ENCODE measurements around the gene ARHGAP10. TPM values are rescaled to one million over a fixed set of nuclear protein-coding genes. Genes with fewer than 3 reads are reported as not detected.

ARHGAP10 gene
- total and polyA plus RNA-seq, 3 donors from 2014 or later: 17.4 to 108 (median 83.5) TPM

GRCh38 chr4:147725673-147726072 is 6.2 kb upstream of the ARHGAP10 start:
- Histone ChIP-seq H3K36me3 (ENCODE audit: low read depth, missing control alignments) (no peaks in the 10 kb centered on the region), H3K9me3 (no peaks in the 10 kb centered on the region), H3K27ac (no peak overlapping the region), H3K4me1 (peaks cover 6% of the 10 kb centered on the region), H3K4me3 (no peak overlapping the region), H3K27me3 (no peaks in the 10 kb centered on the region)
- 91 to 98% methylated on average over 4 of the region's 4 CpGs for WGBS, 2 donors
- intact Hi-C loops (cut with DNase I; ENCODE audit: low total_unique reads): no loop called here
- DNase-seq: no peak
- TF ChIP-seq POLR2A (IDR thresholded peaks at IDR 0.05) (no peak), CTCF (IDR thresholded peaks at IDR 0.05) (no peak)

GRCh38 chr4:147727476-147728028 is 4.3 kb upstream of the ARHGAP10 start:
- Histone ChIP-seq H3K4me3 (no peak overlapping the region), H3K36me3 (ENCODE audit: low read depth, missing control alignments) (no peaks in the 10 kb centered on the region), H3K9me3 (no peaks in the 10 kb centered on the region), H3K27ac (no peak overlapping the region), H3K27me3 (no peaks in the 10 kb centered on the region), H3K4me1 (peaks cover 10% of the 10 kb centered on the region)
- intact Hi-C loops (cut with DNase I; ENCODE audit: low total_unique reads): no loop called here
- WGBS, 2 donors: 97 to 98% methylated on average over 2 of the region's 2 CpGs
- TF ChIP-seq POLR2A (IDR thresholded peaks at IDR 0.05) (no peak), CTCF (IDR thresholded peaks at IDR 0.05) (no peak)
- no peak for DNase-seq

- 37 to 43% methylated on average over 4 of the region's 4 CpGs for WGBS, 2 donors
- DNase-seq: no peak
- no peaks in the 10 kb centered on the region for H3K36me3 ChIP-seq (ENCODE audit: low read depth, missing control alignments)
- intact Hi-C loops (cut with DNase I; ENCODE audit: low total_unique reads): loop anchor here (10.0 kb wide), 2 partner anchors 84 to 134 kb away; no protein-coding TSS in a partner anchor
- no peak overlapping the region for H3K4me3 ChIP-seq
- H3K27ac ChIP-seq: peak overlapping the region; percentile 98
- H3K27me3 ChIP-seq: no peaks in the 10 kb centered on the region
- H3K4me1 ChIP-seq: peaks cover 10% of the 10 kb centered on the region
- no peaks in the 10 kb centered on the region for H3K9me3 ChIP-seq
- peak in 1 of 3 experiments; percentile 23 for TF ChIP-seq CTCF (IDR thresholded peaks at IDR 0.05)
- no peak for TF ChIP-seq POLR2A (IDR thresholded peaks at IDR 0.05)
Observed at GRCh38 chr4:147730333-147730732, 1.6 kb upstream of the ARHGAP10 start.

- Histone ChIP-seq H3K27me3 (no peaks in the 10 kb centered on the region), H3K27ac (peak overlapping the region; percentile 98), H3K36me3 (ENCODE audit: low read depth, missing control alignments) (no peaks in the 10 kb centered on the region), H3K4me3 (peak overlapping the region; percentile 85 to 93), H3K9me3 (no peaks in the 10 kb centered on the region), H3K4me1 (peaks cover 14% of the 10 kb centered on the region)
- peak; percentile 49 for DNase-seq
- intact Hi-C loops (cut with DNase I; ENCODE audit: low total_unique reads): loop anchor here (10.0 kb wide), 2 partner anchors 82 to 132 kb away; no protein-coding TSS in a partner anchor
- 1 to 5% methylated on average over 11 to 38 of the region's 38 CpGs for WGBS, 2 donors
- TF ChIP-seq CTCF (IDR thresholded peaks at IDR 0.05) (no peak), POLR2A (IDR thresholded peaks at IDR 0.05) (no peak)
Observed at GRCh38 chr4:147732518-147733235, 789 bp downstream of the ARHGAP10 start.

All from testis (tissue), 3 donors.